Activated naive CD8-positive, alpha-beta T cell (primary cell): ENCODE measurements around the gene IRGC.

Experiments
- H3K27ac Mint-ChIP-seq: one replicate; pipeline ENCODE4 v1.8.0; 2021; ENCODE audit warnings: mixed read lengths
- H3K27me3 Mint-ChIP-seq: one replicate; pipeline ENCODE4 v1.8.0; 2021; ENCODE audit warnings: mixed read lengths
- H3K36me3 Mint-ChIP-seq: one replicate; pipeline ENCODE4 v1.8.0; 2021; ENCODE audit warnings: mixed read lengths
- H3K4me1 Mint-ChIP-seq: one replicate; pipeline ENCODE4 v1.8.0; 2021; ENCODE audit warnings: low read depth, mixed read lengths
- H3K4me3 Mint-ChIP-seq: one replicate; pipeline ENCODE4 v1.8.0; 2021; ENCODE audit warnings: mild to moderate bottlenecking, mixed read lengths
- H3K9me3 Mint-ChIP-seq: one replicate; pipeline ENCODE4 v1.8.0; 2021; ENCODE audit warnings: low read depth, mixed read lengths

IRGC gene

DNA sequence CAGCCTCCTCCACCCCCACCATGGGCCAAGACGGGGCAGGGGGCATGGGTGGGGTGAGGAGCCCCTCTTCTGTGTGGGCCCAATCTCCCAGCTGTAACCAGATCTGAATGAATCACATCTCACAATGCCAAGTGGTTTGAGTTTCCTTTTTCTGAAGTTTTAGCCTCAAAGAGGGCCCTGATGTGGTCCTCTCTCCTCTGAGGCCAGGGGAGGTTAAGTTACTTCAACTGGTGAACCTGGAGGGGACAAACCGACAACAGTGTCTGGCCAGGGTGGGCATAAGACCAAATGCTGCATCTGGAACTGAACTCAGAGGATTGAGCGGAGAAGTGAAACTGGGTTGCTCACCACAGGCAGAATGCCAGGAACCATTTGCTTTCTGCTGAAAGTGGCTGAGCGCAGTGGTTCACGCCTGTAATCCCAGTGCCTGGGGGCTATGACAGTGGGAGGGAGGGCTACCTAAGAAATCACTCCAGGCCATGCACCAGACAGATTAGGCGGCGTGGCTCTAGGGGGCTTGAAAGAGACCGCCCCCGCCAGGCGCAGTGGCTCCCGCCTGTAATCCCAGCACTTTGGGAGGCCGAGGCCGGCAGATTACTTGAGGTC lies 15.4 kb upstream of the IRGC start:
- Mint-ChIP-seq H3K27me3 (peaks cover 7% of the 10 kb centered on the region), H3K27ac (peak overlapping the region; percentile 97), H3K4me1 (peaks cover 28% of the 10 kb centered on the region), H3K4me3 (peak overlapping the region; percentile 89), H3K9me3 (peaks cover 5% of the 10 kb centered on the region), H3K36me3 (peaks cover 3% of the 10 kb centered on the region)

DNA sequence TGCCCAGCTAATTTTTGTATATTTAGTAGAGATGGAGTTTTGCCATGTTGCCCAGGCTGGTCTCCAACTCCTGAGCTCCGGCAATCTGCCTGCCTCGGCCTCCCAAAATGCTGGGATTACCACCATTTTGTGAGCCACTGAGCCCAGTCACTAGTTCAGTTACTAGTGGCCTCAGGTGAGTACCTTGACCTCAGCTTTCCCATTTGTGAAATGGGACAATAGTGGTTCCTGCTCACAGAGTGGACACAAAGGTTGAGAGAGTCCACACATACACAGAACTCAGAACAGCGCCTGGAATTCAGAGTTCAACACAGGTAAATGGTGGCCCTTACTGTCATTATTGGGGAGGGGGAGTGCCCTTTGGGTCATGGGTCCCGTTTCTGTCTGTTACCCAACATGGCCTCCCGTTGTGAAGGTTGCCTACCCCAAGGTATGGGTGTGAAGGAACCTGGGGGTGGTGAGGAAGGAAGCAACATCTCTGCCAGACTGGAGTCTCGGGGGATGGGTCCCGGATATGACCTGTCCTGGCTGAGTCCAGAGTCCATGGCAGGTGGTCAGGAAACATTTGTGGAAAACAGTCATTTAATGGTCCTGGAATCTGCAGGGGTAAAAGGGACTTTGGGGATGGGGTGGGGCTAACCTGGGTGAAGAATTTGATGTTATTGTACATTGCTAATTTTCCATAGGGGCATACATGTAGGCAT lies 11.7 kb upstream of the IRGC start:
- no peak overlapping the region for H3K27ac Mint-ChIP-seq
- H3K4me1 Mint-ChIP-seq = peaks cover 24% of the 10 kb centered on the region
- peaks cover 4% of the 10 kb centered on the region for H3K36me3 Mint-ChIP-seq
- no peak overlapping the region for H3K4me3 Mint-ChIP-seq
- no peaks in the 10 kb centered on the region for H3K27me3 Mint-ChIP-seq
- H3K9me3 Mint-ChIP-seq = peaks cover 5% of the 10 kb centered on the region

DNA sequence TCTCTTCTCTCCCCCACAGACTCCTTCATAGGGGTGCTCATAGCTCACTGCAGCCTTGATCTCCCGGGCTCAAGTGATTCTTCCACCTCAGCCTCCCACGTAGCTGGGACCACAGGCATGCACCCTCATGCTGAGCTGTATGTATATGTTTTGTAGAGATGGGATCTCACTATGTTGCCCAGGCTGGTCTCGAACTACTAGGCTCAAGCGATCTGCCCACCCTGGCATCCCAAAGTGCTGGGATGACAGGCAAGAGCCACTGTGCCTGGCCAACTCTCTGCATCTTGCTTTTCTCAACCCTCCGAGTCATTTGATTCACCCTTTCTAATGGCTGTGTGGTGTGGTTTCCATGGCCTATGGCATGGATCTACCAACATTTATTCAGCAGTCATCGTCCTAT lies 10.1 kb upstream of the IRGC start:
- H3K9me3 Mint-ChIP-seq = peaks cover 5% of the 10 kb centered on the region
- H3K36me3 Mint-ChIP-seq = peaks cover 6% of the 10 kb centered on the region
- no peak overlapping the region for H3K4me3 Mint-ChIP-seq
- H3K27me3 Mint-ChIP-seq = no peaks in the 10 kb centered on the region
- H3K4me1 Mint-ChIP-seq = peaks cover 14% of the 10 kb centered on the region
- H3K27ac Mint-ChIP-seq = no peak overlapping the region

DNA sequence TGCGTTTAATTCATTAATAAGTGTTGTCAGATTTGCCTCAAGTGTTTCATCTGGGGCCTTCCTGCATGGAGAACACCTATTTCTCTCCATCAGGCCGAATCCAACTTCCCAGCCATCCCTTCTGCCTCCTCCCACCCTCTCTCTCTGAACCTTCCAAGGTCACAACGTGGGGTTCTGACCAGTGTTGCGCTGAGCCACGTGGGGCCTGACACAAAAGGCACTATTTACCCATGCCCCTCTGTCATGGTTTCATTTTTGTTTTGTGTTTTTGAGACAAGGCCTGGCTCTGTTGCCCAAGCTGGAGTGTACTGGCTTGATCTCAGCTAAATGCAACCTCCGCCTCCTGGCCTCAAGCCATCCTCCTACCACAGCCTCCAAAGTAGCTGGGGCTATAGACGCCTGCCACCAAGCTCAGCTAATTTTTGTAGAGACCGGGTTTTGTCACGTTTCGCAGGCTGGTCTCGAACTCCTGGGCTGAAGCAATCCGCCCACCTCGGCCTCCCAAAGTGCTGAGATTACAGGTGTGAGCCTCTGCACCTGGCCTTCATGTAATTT lies 8.6 kb upstream of the IRGC start:
- H3K27ac Mint-ChIP-seq = no peak overlapping the region
- peaks cover 6% of the 10 kb centered on the region for H3K36me3 Mint-ChIP-seq
- peaks cover 2% of the 10 kb centered on the region for H3K4me1 Mint-ChIP-seq
- H3K9me3 Mint-ChIP-seq = no peaks in the 10 kb centered on the region
- no peak overlapping the region for H3K4me3 Mint-ChIP-seq
- peaks cover 6% of the 10 kb centered on the region for H3K27me3 Mint-ChIP-seq

DNA sequence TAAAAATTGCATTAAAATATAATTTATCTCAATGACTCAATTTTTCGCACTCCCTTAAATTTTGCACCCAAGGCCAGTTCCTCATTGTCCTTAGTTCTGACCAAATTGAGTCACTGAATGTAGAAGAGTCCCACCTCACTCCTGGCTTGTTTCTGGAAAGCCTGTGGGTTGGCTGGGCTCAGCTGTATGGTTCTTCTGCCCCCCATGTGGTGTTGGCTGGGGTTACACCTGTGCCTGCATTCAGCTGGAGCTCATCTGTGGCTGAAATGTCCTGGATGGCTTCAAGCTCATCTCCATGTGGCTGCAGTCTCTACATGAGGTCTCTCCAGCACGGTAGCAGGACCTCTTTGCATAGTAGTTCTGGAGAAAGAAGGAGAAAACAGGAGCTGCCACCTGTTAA lies 7.2 kb upstream of the IRGC start:
- peaks cover 9% of the 10 kb centered on the region for H3K27me3 Mint-ChIP-seq
- no peaks in the 10 kb centered on the region for H3K4me1 Mint-ChIP-seq
- no peak overlapping the region for H3K4me3 Mint-ChIP-seq
- H3K27ac Mint-ChIP-seq = no peak overlapping the region
- H3K36me3 Mint-ChIP-seq = peaks cover 6% of the 10 kb centered on the region
- no peaks in the 10 kb centered on the region for H3K9me3 Mint-ChIP-seq

DNA sequence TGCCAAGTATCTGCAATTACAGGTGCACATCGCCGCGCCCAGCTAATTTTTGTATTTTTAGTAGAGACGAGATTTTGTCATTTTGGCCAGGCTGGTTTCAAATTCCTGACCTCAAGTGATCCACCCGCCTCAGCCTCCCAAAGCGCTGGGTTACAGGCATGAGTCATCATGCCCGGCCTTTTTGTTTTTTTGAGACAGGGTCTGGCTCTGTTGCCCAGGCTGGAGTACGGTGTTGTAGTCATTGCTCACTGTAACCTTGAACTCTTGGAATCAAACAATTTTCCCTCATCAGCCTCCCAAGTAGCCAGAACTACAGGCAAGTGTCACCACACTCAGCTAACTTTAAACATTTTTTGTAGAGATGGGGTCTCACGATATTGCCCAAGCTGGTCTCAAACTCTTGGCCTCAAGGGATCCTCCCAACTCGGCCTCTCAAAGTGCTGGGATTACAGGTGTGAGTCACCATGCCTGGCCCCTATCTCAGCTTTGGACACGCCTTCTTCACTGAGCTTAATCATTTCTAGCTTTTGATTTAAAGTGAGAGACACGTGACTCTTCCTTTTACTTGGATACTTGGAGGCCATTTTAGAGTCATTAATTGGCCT lies 4.0 kb upstream of the IRGC start:
- H3K4me3 Mint-ChIP-seq = no peak overlapping the region
- H3K9me3 Mint-ChIP-seq = no peaks in the 10 kb centered on the region

DNA sequence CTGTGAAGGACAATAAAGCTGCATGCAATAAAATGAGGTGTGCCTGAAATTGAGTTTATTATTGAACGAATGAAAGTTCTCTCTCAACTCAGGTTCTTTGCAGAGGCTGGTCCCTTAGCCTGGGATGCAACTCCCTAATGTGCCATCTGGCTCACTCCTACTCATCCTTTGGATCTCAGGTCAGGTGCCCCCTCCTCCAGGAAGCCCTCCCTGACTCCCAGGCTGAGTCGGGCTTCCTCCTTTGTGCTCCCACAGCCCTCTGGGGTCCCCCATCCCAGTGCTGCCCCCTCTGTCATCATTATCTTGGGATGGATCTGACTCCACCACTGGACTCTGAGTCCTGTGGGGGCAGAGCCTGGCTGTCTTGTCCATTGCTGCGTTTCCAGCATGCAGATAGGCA lies 2.7 kb upstream of the IRGC start:
- Mint-ChIP-seq H3K4me3 (no peak overlapping the region), H3K27ac (no peak overlapping the region), H3K4me1 (no peaks in the 10 kb centered on the region), H3K9me3 (no peaks in the 10 kb centered on the region), H3K36me3 (peaks cover 6% of the 10 kb centered on the region), H3K27me3 (peaks cover 10% of the 10 kb centered on the region)

More for the DNA sequence above, 4.0 kb upstream of the IRGC start:
- Mint-ChIP-seq H3K27ac (no peak overlapping the region), H3K27me3 (peaks cover 10% of the 10 kb centered on the region), H3K4me1 (no peaks in the 10 kb centered on the region), H3K36me3 (peaks cover 6% of the 10 kb centered on the region)

DNA sequence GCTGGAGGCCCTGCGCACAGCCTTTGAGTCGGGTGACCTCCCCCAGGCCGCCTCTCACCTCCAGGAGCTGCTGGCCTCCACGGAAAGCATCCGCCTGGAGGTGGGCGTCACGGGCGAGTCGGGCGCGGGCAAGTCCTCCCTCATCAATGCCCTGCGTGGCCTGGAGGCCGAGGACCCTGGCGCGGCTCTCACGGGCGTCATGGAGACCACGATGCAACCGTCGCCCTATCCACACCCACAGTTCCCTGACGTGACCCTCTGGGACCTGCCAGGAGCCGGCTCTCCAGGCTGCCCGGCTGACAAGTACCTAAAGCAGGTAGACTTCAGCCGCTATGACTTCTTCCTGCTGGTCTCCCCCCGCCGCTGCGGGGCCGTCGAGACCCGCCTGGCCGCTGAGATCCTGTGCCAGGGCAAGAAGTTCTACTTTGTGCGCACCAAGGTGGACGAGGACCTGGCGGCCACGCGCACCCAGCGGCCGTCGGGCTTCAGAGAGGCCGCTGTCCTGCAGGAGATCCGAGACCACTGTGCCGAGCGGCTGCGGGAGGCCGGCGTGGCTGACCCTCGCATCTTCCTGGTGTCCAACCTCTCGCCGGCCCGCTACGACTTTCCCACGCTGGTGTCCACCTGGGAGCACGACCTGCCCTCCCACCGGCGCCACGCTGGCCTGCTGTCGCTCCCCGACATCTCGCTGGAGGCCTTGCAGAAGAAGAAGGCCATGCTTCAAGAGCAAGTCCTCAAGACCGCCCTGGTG lies 2.9 kb downstream of the IRGC start:
- no peak overlapping the region for H3K27ac Mint-ChIP-seq
- H3K27me3 Mint-ChIP-seq = peaks cover 2% of the 10 kb centered on the region
- no peaks in the 10 kb centered on the region for H3K4me1 Mint-ChIP-seq
- H3K36me3 Mint-ChIP-seq = no peaks in the 10 kb centered on the region
- no peaks in the 10 kb centered on the region for H3K9me3 Mint-ChIP-seq
- H3K4me3 Mint-ChIP-seq = no peak overlapping the region

DNA sequence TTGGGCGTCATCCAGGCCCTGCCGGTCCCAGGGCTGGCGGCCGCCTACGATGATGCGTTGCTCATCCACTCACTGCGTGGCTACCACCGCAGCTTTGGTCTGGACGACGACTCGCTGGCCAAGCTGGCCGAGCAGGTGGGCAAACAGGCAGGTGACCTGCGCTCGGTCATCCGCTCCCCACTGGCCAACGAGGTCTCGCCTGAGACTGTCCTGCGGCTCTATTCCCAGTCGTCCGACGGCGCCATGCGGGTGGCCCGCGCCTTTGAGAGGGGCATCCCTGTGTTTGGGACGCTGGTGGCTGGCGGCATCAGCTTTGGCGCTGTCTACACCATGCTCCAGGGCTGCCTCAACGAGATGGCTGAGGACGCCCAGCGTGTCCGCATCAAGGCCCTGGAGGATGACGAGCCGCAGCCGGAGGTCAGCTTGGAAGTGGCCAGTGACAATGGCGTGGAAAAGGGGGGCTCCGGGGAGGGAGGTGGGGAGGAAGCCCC lies 3.5 kb downstream of the IRGC start:
- no peaks in the 10 kb centered on the region for H3K4me1 Mint-ChIP-seq
- no peaks in the 10 kb centered on the region for H3K9me3 Mint-ChIP-seq
- peaks cover 2% of the 10 kb centered on the region for H3K27me3 Mint-ChIP-seq
- H3K4me3 Mint-ChIP-seq = no peak overlapping the region
- no peaks in the 10 kb centered on the region for H3K36me3 Mint-ChIP-seq
- no peak overlapping the region for H3K27ac Mint-ChIP-seq

DNA sequence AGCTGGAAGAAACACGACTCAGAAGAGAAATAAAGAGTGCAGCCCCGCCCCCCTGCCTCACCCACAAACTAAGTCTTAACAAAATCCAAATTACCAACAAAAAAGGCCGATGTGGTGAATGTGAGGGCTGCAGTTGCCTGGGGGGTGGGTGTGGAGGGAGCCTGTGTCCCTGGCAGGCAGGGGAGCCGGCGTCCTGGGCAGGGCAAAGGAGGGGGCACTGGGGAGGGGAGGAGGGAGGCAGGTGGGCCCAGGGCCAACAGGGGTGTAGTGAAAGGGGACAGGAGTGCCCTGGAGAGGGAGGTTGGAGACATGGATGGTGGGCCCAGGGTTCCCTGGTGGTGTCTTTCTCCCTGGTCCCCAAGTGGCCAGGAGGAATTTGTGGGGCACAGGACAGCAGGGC lies 4.0 kb downstream of the IRGC start:
- H3K36me3 Mint-ChIP-seq = no peaks in the 10 kb centered on the region
- H3K4me1 Mint-ChIP-seq = no peaks in the 10 kb centered on the region
- no peak overlapping the region for H3K27ac Mint-ChIP-seq
- no peaks in the 10 kb centered on the region for H3K27me3 Mint-ChIP-seq
- H3K9me3 Mint-ChIP-seq = no peaks in the 10 kb centered on the region
- H3K4me3 Mint-ChIP-seq = no peak overlapping the region

DNA sequence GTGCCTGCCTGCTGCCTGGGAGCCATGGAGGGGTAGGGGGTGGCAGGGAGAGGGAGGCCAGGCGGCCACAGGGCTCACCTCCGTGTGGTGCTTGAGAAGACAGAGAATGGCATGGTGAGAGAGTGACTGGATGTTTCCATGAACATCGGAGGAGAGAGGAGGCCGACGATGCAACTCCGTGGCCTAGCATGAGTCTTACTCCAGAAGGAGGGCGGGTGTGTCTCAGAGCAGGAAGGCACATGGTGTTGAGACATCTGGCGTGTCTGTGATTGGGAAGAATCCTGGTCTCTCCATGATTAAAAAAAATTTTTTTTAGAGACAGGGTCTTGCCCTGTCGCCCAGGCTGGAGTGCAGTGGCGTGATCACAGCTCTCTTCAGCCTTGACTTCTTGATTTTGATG lies 5.1 kb downstream of the IRGC start:
- H3K4me1 Mint-ChIP-seq = peaks cover 5% of the 10 kb centered on the region

DNA sequence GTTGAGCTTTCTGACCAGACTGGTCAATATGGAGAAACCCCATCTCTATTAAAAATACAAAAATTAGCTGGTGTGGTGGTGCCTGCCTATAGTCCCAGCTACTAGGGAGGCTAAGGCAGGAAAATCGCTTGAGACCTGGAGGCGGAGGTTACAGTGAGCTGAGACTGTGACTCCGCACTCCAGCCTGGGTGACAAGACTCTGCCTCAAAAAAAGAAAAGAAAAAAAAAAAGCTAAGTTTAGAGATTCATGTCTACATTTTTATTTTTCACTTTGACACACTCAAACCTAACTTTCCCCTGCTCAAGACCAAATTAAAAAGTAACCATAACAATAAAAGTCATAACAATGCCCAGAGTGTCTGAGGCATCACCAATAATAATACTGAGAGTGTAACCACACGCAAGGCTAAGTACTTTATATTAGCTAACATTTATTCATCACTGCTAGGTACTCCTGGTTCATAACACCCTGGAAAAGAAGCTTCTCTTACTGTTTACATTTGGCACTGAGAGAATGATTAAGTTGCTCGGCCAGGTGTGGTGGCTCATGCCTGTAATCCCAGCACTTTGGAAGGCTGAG lies 5.7 kb downstream of the IRGC start:
- Mint-ChIP-seq H3K27me3 (no peaks in the 10 kb centered on the region), H3K9me3 (no peaks in the 10 kb centered on the region), H3K36me3 (no peaks in the 10 kb centered on the region), H3K4me3 (no peak overlapping the region), H3K4me1 (peaks cover 5% of the 10 kb centered on the region), H3K27ac (no peak overlapping the region)

More for the DNA sequence above, 5.1 kb downstream of the IRGC start:
- Mint-ChIP-seq H3K27me3 (no peaks in the 10 kb centered on the region), H3K9me3 (no peaks in the 10 kb centered on the region), H3K27ac (no peak overlapping the region), H3K4me3 (no peak overlapping the region), H3K36me3 (no peaks in the 10 kb centered on the region)

DNA sequence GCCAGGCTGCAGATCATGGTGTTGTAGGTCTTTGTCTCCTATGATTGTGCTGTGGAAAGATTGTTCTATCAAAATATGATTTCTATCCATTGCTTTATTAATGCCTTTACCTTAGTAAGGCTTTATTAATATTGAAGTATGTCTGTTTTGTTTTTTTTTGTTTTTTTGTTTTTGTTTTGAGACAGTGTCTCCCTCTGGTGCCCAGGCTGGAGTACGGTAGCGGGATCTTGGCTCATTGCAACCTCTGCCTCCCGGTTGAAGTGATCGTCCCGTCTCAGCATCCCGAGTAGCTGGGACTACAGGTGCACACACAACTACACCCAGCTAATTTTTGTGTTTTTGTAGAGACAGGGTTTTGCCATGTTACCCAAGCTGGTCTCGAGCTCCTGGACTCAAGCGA lies 7.7 kb downstream of the IRGC start:
- Mint-ChIP-seq H3K9me3 (no peaks in the 10 kb centered on the region), H3K36me3 (peaks cover 2% of the 10 kb centered on the region), H3K4me1 (peaks cover 5% of the 10 kb centered on the region), H3K27ac (no peak overlapping the region), H3K4me3 (no peak overlapping the region), H3K27me3 (no peaks in the 10 kb centered on the region)

DNA sequence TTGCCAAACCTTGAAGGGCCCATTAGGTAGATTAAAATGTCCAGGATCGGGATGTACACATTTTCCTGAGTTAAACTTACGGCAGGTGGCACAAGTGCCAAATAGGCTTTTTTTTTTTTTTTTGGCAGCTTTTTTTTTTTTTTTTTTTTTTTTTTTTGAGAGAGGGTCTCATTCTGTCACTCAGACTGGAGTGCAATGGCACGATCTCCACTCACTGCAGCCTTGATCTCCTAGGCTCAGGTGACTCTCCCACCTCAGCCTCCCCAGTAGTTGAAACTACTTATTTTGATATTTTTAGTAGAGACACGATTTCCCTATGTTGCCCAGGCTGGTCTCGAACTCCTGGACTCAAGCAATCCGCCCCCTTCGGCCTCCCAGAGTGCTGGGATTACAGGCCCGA lies 9.0 kb downstream of the IRGC start:
- Mint-ChIP-seq H3K27me3 (no peaks in the 10 kb centered on the region), H3K4me3 (no peak overlapping the region), H3K9me3 (no peaks in the 10 kb centered on the region), H3K27ac (no peak overlapping the region), H3K4me1 (peaks cover 5% of the 10 kb centered on the region), H3K36me3 (peaks cover 2% of the 10 kb centered on the region)
